Stimulated activated CD4-positive, alpha-beta T cell treated with anti-CD3 and anti-CD28 coated beads, Interleukin-12 subunit alpha, Interleukin-12 subunit beta, amount 100 ng/mL, for 48 hours (primary cell): ENCODE data around the gene ACOT8.
"Not testable (repeated sequence)": the region's sequence is repeated elsewhere in the genome, so short reads cannot be mapped to it uniquely, and the experiment has no call there.

Source experiments
- DNase-seq, 3 donors: peaks; one replicate each; pipeline ENCODE4 v3.0.0-alpha.2; 2020; ENCODE audit warnings: low read depth in 2 of 3, low spot score in 1 of 3

The ACOT8 gene

GRCh38 chr20:45853484-45853883 is 3.7 kb downstream of the ACOT8 start:
- no peak for DNase-seq

GRCh38 chr20:45852326-45852725 is 4.9 kb downstream of the ACOT8 start:
- no peak for DNase-seq

GRCh38 chr20:45851501-45851900 is 5.7 kb downstream of the ACOT8 start:
- DNase-seq: no peak

GRCh38 chr20:45850926-45851325 is 6.3 kb downstream of the ACOT8 start:
- no peak for DNase-seq

- DNase-seq: no peak
These were observed 7.0 kb downstream of the ACOT8 start for GRCh38 chr20:45850238-45850637.

- no peak for DNase-seq
These were observed 8.1 kb downstream of the ACOT8 start for GRCh38 chr20:45848969-45849582.

GRCh38 chr20:45848421-45848820 is 8.8 kb downstream of the ACOT8 start:
- no peak for DNase-seq

GRCh38 chr20:45845452-45845851 is 11.7 kb downstream of the ACOT8 start:
- DNase-seq: no peak

- DNase-seq: no peak
These were observed 13.7 kb downstream of the ACOT8 start for GRCh38 chr20:45843506-45843905.

GRCh38 chr20:45842169-45842812 is 14.9 kb downstream of the ACOT8 start:
- no peak for DNase-seq

- DNase-seq: no peak
These were observed 15.6 kb downstream of the ACOT8 start for GRCh38 chr20:45841407-45842129.

- DNase-seq: no peak
These were observed 16.4 kb downstream of the ACOT8 start for GRCh38 chr20:45840700-45841198.

GRCh38 chr20:45836841-45837240 is 20.4 kb downstream of the ACOT8 start:
- DNase-seq: no peak

- DNase-seq: no peak
These were observed 21.4 kb downstream of the ACOT8 start for GRCh38 chr20:45835825-45836224.

GRCh38 chr20:45835329-45835765 is 21.8 kb downstream of the ACOT8 start:
- DNase-seq: no peak

GRCh38 chr20:45834797-45835161 is 22.4 kb downstream of the ACOT8 start:
- no peak for DNase-seq

- peak in 2 of 3 donors; percentile 17 to 30 for DNase-seq
These were observed 23.1 kb downstream of the ACOT8 start for GRCh38 chr20:45833883-45834796.

- DNase-seq: peak in 1 of 3 donors; percentile 13
These were observed 23.9 kb downstream of the ACOT8 start, which contains the start of gene SNX21 for GRCh38 chr20:45833030-45833882. TSS of gene SNX21 (plus strand) at chr20:45833799. CDS start at chr20:45833920, 121 bp downstream.

GRCh38 chr20:45832619-45833018 is 24.6 kb downstream of the ACOT8 start:
- no peak for DNase-seq

GRCh38 chr20:45829673-45830106 is 27.5 kb downstream of the ACOT8 start:
- DNase-seq: not testable (repeated sequence)
